NCI-H1436 treated with DMSO at 0.1 percent for 48 hours (cell line): ENCODE data around the gene CXCL10.

Source experiments
- DNase-seq: peaks from one replicate; lab custom pipeline; 2025; lab: John Stamatoyannopoulos, UW

The CXCL10 gene

GRCh38 chr4:75989846-75990528 is 33.3 kb downstream of the CXCL10 start:
- DNase-seq, result no peak

- DNase-seq, result no peak
These were observed 38.2 kb downstream of the CXCL10 start for GRCh38 chr4:75985116-75985515.

- no peak for DNase-seq
These were observed 42.7 kb downstream of the CXCL10 start for GRCh38 chr4:75980576-75980975.

GRCh38 chr4:75976177-75976576 is 47.1 kb downstream of the CXCL10 start:
- DNase-seq, result no peak

GRCh38 chr4:75973766-75974165 is 49.5 kb downstream of the CXCL10 start:
- no peak for DNase-seq
